Measurements from ENCODE around the gene RAD50. TPM values are rescaled to one million over a fixed set of nuclear protein-coding genes. Genes with fewer than 3 reads are reported as not detected.

Gene RAD50
- polyA plus RNA-seq, 12 donors: 18.1 to 37.4 (median 25.8) TPM; not detected in 1

Other genes with a start within 250 kb of the RAD50 start
- gene SLC22A5, start 187.3 kb upstream of the RAD50 start, polyA plus RNA-seq (ENCODE audit: insufficient read length in 12 of 12): 10 to 100 TPM in 4 of 12 donors, 1 to 10 TPM in 7, not detected in 1; 6.0 to 14.0 (median 8.8) TPM
- 10 to 100 TPM in 2 of 12 donors, 1 to 10 TPM in 9, not detected in 1; 5.6 to 22.8 (median 8.9) TPM for gene IRF1, start 66.2 kb upstream of the RAD50 start, polyA plus RNA-seq (ENCODE audit: insufficient read length in 12 of 12)
- gene IL5, start 13.5 kb upstream of the RAD50 start, polyA plus RNA-seq (ENCODE audit: insufficient read length in 12 of 12): under 1 TPM in 1 of 12 donors, not detected in 11; 0.47 TPM
- gene IL13, start 101.2 kb downstream of the RAD50 start, polyA plus RNA-seq (ENCODE audit: insufficient read length in 12 of 12): under 1 TPM in 2 of 12 donors, not detected in 10; 0.18 to 0.29 TPM
- not detected for gene IL4, start 117.0 kb downstream of the RAD50 start, polyA plus RNA-seq (ENCODE audit: insufficient read length in 12 of 12)
- 10 to 100 TPM in 4 of 12 donors, 1 to 10 TPM in 7, not detected in 1; 7.4 to 23.5 (median 8.9) TPM for gene KIF3A, start 180.6 kb downstream of the RAD50 start, polyA plus RNA-seq (ENCODE audit: insufficient read length in 12 of 12)
- 1 to 10 TPM in 2 of 12 donors, under 1 TPM in 8, not detected in 2; 0.11 to 1.8 (median 0.77) TPM for gene CCNI2, start 190.4 kb downstream of the RAD50 start, polyA plus RNA-seq (ENCODE audit: insufficient read length in 12 of 12)
- gene SEPTIN8, start 220.3 kb downstream of the RAD50 start, polyA plus RNA-seq (ENCODE audit: insufficient read length in 12 of 12): 10 to 100 TPM in 11 of 12 donors, not detected in 1; 33.8 to 65.4 (median 44.1) TPM